Measurements from ENCODE around the gene PACRG.

DNA sequence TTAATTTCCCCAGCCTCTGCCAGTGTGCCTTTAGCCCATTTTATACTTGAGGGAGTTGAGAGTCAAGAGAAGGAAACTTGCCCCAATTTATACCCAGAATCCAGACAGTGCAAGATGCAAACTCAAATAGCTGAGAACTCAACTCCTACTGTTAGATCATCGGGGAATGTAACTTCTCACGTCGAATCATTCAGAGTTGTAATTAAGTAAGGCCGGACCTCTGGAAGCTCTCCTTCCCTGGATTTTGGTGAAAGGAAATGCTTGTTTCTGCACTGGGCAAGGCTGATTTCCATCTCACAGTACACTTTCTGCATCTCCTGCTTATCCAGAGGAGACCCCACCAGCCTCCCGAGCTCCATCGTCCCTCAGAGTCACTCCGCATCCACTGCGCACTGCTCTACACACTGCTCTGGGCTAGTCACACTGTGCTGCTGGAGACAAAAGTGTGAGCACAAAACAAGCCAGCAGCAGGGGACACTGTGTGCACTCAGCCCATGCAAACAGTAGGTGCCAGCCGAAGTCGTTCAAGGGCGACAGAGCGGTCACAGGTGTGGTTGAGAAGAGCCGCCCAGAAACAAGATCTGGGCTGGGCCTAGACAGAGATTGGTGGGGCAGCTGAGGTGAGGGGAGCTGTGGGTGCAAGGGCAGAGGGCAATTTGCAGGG, 536.4 kb downstream of the PACRG start:
- TF ChIP-seq POLR2A (IDR thresholded peaks at IDR 0.05) = no peak
- TF ChIP-seq, protein P1, sequence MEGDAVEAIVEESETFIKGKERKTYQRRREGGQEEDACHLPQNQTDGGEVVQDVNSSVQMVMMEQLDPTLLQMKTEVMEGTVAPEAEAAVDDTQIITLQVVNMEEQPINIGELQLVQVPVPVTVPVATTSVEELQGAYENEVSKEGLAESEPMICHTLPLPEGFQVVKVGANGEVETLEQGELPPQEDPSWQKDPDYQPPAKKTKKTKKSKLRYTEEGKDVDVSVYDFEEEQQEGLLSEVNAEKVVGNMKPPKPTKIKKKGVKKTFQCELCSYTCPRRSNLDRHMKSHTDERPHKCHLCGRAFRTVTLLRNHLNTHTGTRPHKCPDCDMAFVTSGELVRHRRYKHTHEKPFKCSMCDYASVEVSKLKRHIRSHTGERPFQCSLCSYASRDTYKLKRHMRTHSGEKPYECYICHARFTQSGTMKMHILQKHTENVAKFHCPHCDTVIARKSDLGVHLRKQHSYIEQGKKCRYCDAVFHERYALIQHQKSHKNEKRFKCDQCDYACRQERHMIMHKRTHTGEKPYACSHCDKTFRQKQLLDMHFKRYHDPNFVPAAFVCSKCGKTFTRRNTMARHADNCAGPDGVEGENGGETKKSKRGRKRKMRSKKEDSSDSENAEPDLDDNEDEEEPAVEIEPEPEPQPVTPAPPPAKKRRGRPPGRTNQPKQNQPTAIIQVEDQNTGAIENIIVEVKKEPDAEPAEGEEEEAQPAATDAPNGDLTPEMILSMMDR (IDR thresholded peaks at IDR 0.05) = no peak

All from testis (tissue), 2 donors.